GM12878 (cell line): ENCODE data around the gene SOX4.

ENCODE experiments used
- CTCF ChIP-seq, 3 experiments: IDR thresholded peaks in 2 of 3; conservative IDR thresholded peaks in 1 of 3; 2 replicates each; pipeline ENCODE4 v1.5.1; 2011; ENCODE audit warnings: low read depth in 3 of 3, low read length in 3 of 3, mild to moderate bottlenecking in 3 of 3, control low read depth in 2 of 3, moderate library complexity in 2 of 3, inconsistent platforms in 1 of 3, mixed read lengths in 1 of 3; ENCODE audit not compliant: control insufficient read depth in 2 of 3, insufficient read depth in 1 of 3; ENCODE audit errors: extremely low read depth in 1 of 3
- NR2F1 ChIP-seq: fragments of 450-650 bp; conservative IDR thresholded peaks from 2 replicates; pipeline ENCODE4 v1.6.1; 2017; ENCODE audit warnings: mild to moderate bottlenecking
- RAD21 ChIP-seq: IDR thresholded peaks from 2 replicates; pipeline ENCODE4 v1.6.1; 2011; ENCODE audit warnings: mild to moderate bottlenecking, low read depth, low read length, moderate library complexity; ENCODE audit not compliant: insufficient read depth
- SRF ChIP-seq, 2 experiments: IDR thresholded peaks; 2 replicates each; pipeline ENCODE4 v1.6.1; 2011; ENCODE audit warnings: low read depth in 2 of 2, low read length in 2 of 2, mild to moderate bottlenecking in 1 of 2, moderate library complexity in 1 of 2
- STAT3 ChIP-seq: IDR thresholded peaks from 2 replicates; pipeline ENCODE4 v1.6.1; 2011; ENCODE audit warnings: low read depth, low read length, improper control_type of control experiment
- YY1 ChIP-seq: IDR thresholded peaks from 2 replicates; pipeline ENCODE4 v1.6.1; 2011; ENCODE audit warnings: low read depth, mild to moderate bottlenecking, low read length
- ZNF274 ChIP-seq: IDR thresholded peaks from one replicate; pipeline ENCODE4 v1.8.0; 2011; ENCODE audit not compliant: insufficient read length, insufficient read depth

- peak; percentile 77 for TF ChIP-seq YY1
- TF ChIP-seq STAT3, result no peak
- peak; percentile 84 to 95 (median 93) for TF ChIP-seq CTCF (IDR thresholded peaks at IDR 0.05 in 2 of 3, conservative IDR thresholded peaks at IDR 0.05 in 1 of 3; ENCODE audit: control insufficient read depth in 2 of 3, extremely low read depth in 1 of 3, insufficient read depth in 1 of 3, low read depth in 3 of 3, low read length in 3 of 3)
- no peak for TF ChIP-seq SRF (IDR thresholded peaks at IDR 0.05; ENCODE audit: low read depth in 2 of 2, low read length in 2 of 2)
- TF ChIP-seq ZNF274, result no peak
- TF ChIP-seq NR2F1, result 0 out of 2 replicates have a peak, but pooled peaks have one; percentile 18
- TF ChIP-seq RAD21, result peak; percentile 87
Observed at GRCh38 chr6:21589352-21590345, 3.9 kb upstream of the SOX4 start.
